HCT116 (cell line): ENCODE results near the gene TLR8. TPM values are rescaled to one million over a fixed set of nuclear protein-coding genes. Genes with fewer than 3 reads are reported as not detected.

ENCODE experiments used
- ATAC-seq: fragments of 200-7000 bp; cut with Tn5 transposase; 2 replicates; pipeline ENCODE4 v1.9.1; 2020; ENCODE audit warnings: mild to moderate bottlenecking, moderate library complexity
- BruUV-seq: library from RNA; stranded (reverse); fragments of 400-500 nt; replicated peaks from 2 replicates; lab custom pipeline; 2021; lab: Mats Ljungman, UMichigan
- CTCF ChIA-PET: fragments of 300-600 bp; sonication (Branson Sonifier 250); formaldehyde crosslinking; loops from one replicate; lab custom pipeline; 2021; ENCODE audit warnings: antibody characterized with exemption; lab: Charles Lee
- POLR2A ChIA-PET: fragments of 300-600, 350-600 bp; sonication (Branson Sonifier 250); formaldehyde crosslinking; loops from one replicate; lab custom pipeline; 2021; ENCODE audit warnings: antibody characterized with exemption; lab: Charles Lee
- RAD21 ChIA-PET, 2 experiments: fragments of 300-600 bp; sonication (Branson Sonifier 250); formaldehyde crosslinking; loops; one replicate each; lab custom pipeline; 2023; ENCODE audit warnings: low total read pairs in 2 of 2; ENCODE audit not compliant: uncharacterized antibody in 2 of 2, unreplicated experiment in 2 of 2, low non-redundant PET in 1 of 2; lab: Charles Lee
- DNase-seq: peaks from one replicate; pipeline ENCODE4 v3.0.0-alpha.2; 2010; ENCODE audit warnings: low read depth, low spot score
- H2AFZ ChIP-seq: fragments of 200-600 bp; shearing (Covaris generic), sonication (generic); 2 replicates; pipeline ENCODE4 v1.6.1; 2017; ENCODE audit warnings: low read depth, mixed run types, mixed read lengths, antibody characterized with exemption, low read length; ENCODE audit not compliant: poor library complexity, severe bottlenecking
- H3K27ac ChIP-seq: 2 replicates; pipeline ENCODE4 v1.5.1; 2012; ENCODE audit warnings: low read depth, low read length
- H3K27me3 ChIP-seq: fragments of 200-600 bp; sonication (generic); 2 replicates; pipeline ENCODE4 v1.6.1; 2016; ENCODE audit warnings: mixed run types, low read length, mixed read lengths; ENCODE audit not compliant: insufficient read depth
- H3K36me3 ChIP-seq, 2 experiments: fragments of 200-500 bp in 1 of 2; fragments of 200-600 bp in 1 of 2; sonication (Bioruptor generic) in 1 of 2; sonication (generic) in 1 of 2; 2 replicates each; pipeline versions ENCODE4 v1.5.1 to v1.6.1; 2014 to 2016; ENCODE audit warnings: low read length in 2 of 2, inconsistent platforms in 1 of 2, mixed read lengths in 1 of 2, mixed run types in 1 of 2; ENCODE audit not compliant: insufficient read depth in 2 of 2, control insufficient read depth in 1 of 2
- H3K4me1 ChIP-seq, 2 experiments: fragments of 200-600 bp in 1 of 2; sonication (generic) in 1 of 2; 2 replicates each; pipeline versions ENCODE4 v1.5.1 to v1.6.1; 2012 to 2017; ENCODE audit warnings: low read length in 2 of 2, inconsistent platforms in 1 of 2, mild to moderate bottlenecking in 1 of 2, mixed read lengths in 1 of 2, mixed run types in 1 of 2, moderate library complexity in 1 of 2; ENCODE audit not compliant: insufficient read depth in 2 of 2, control insufficient read depth in 1 of 2
- H3K4me2 ChIP-seq: fragments of 200-600 bp; sonication (generic); 2 replicates; pipeline ENCODE4 v1.6.1; 2017; ENCODE audit warnings: mixed run types, low read length, mixed read lengths
- H3K4me3 ChIP-seq, 2 experiments: fragments of 200-600 bp in 1 of 2; sonication (generic) in 1 of 2; replicated peaks in 1 of 2; 2 replicates each; pipeline ENCODE4 v1.5.1; 2011 to 2016; ENCODE audit warnings: low read length in 2 of 2, control low read depth in 1 of 2, low read depth in 1 of 2, mild to moderate bottlenecking in 1 of 2, mixed read lengths in 1 of 2, mixed run types in 1 of 2
- H3K79me2 ChIP-seq: fragments of 200-600 bp; sonication (generic); 2 replicates; pipeline ENCODE4 v1.6.1; 2017; ENCODE audit warnings: mild to moderate bottlenecking, mixed run types, low read length, moderate library complexity, mixed read lengths; ENCODE audit not compliant: insufficient read depth
- H3K9ac ChIP-seq: fragments of 200-600 bp; sonication (generic); 2 replicates; pipeline ENCODE4 v1.6.1; 2016; ENCODE audit warnings: low read length, mixed read lengths
- H3K9me2 ChIP-seq: fragments of 200-600 bp; sonication (generic), shearing (Covaris generic); 2 replicates; pipeline ENCODE4 v1.6.1; 2017; ENCODE audit warnings: mixed run types, mild to moderate bottlenecking, moderate library complexity; ENCODE audit not compliant: insufficient read depth
- H3K9me3 ChIP-seq, 2 experiments: fragments of 200-500 bp in 1 of 2; fragments of 200-600 bp in 1 of 2; sonication (Bioruptor generic) in 1 of 2; sonication (generic) in 1 of 2; 2 replicates each; pipeline ENCODE4 v1.6.1; 2014 to 2017; ENCODE audit warnings: low read length in 2 of 2, mixed read lengths in 2 of 2, inconsistent platforms in 1 of 2, low read depth in 1 of 2, mild to moderate bottlenecking in 1 of 2, mixed run types in 1 of 2, moderate library complexity in 1 of 2; ENCODE audit not compliant: control insufficient read depth in 1 of 2, insufficient read depth in 1 of 2
- H4K20me1 ChIP-seq: fragments of 200-600 bp; sonication (generic), shearing (Covaris generic); 2 replicates; pipeline ENCODE4 v1.6.1; 2017; ENCODE audit warnings: mixed run types, mild to moderate bottlenecking, moderate library complexity; ENCODE audit not compliant: insufficient read depth
- CEBPB ChIP-seq: IDR thresholded peaks from 2 replicates; pipeline ENCODE4 v1.6.1; 2012; ENCODE audit warnings: low read depth
- EGR1 ChIP-seq: IDR thresholded peaks from 2 replicates; pipeline ENCODE4 v1.6.1; 2012; ENCODE audit warnings: low read depth
- EZH2 ChIP-seq: fragments of 200-600 bp; sonication (generic); IDR thresholded peaks from 2 replicates; pipeline ENCODE4 v1.6.1; 2017; ENCODE audit warnings: antibody characterized with exemption, mixed run types
- FOSL1 ChIP-seq: IDR thresholded peaks from 2 replicates; pipeline ENCODE4 v1.6.1; 2012; ENCODE audit warnings: low read depth
- POLR2A ChIP-seq: IDR thresholded peaks from 2 replicates; pipeline ENCODE4 v1.7.0; 2011; ENCODE audit warnings: borderline replicate concordance; ENCODE audit not compliant: insufficient read depth, insufficient read length; ENCODE audit errors: extremely low read depth
- SP1 ChIP-seq: IDR thresholded peaks from 2 replicates; pipeline ENCODE4 v1.6.1; 2012; ENCODE audit warnings: low read depth
- SRF ChIP-seq: IDR thresholded peaks from 2 replicates; pipeline ENCODE4 v1.6.1; 2012; ENCODE audit warnings: low read depth
- TCF7L2 ChIP-seq: IDR thresholded peaks from 2 replicates; pipeline ENCODE4 v1.7.0; 2011; ENCODE audit warnings: borderline replicate concordance, inconsistent platforms; ENCODE audit not compliant: insufficient read depth, insufficient read length; ENCODE audit errors: extremely low read depth
- ZFX ChIP-seq: fragments of 450-650 bp; IDR thresholded peaks from 2 replicates; pipeline ENCODE4 v1.6.1; 2017
- intact Hi-C: fragments of 100-400 bp; cut with micrococcal nuclease; formaldehyde crosslinking; loops from 2 replicates; pipeline ENCODE4 v1.10.0; 2022
- total RNA-seq: library from RNA; stranded (reverse); gene quantifications from one replicate; pipeline ENCODE4 v1.2.1, GENCODE V29; 2021; ENCODE audit not compliant: unreplicated experiment
- TF ChIP-seq, protein P1 (sequence below): IDR thresholded peaks from 2 replicates; pipeline ENCODE4 v1.6.1; 2011; ENCODE audit warnings: mild to moderate bottlenecking, low read length, moderate library complexity; ENCODE audit not compliant: insufficient replicate concordance; ENCODE audit errors: extremely low read depth
- TF ChIP-seq, protein P2 (sequence below): IDR thresholded peaks from 2 replicates; pipeline ENCODE4 v1.6.1; 2012
- TF ChIP-seq, protein P3 (sequence below): IDR thresholded peaks from 2 replicates; pipeline ENCODE4 v1.6.1; 2012; ENCODE audit warnings: low read depth
- TF ChIP-seq, protein P4 (sequence below): IDR thresholded peaks from 2 replicates; pipeline ENCODE4 v1.6.1; 2012
- TF ChIP-seq, protein P5 (sequence below), 3 experiments: fragments of 200-600 bp in 1 of 3; sonication (generic) in 1 of 3; IDR thresholded peaks in 2 of 3; conservative IDR thresholded peaks in 1 of 3; 2 replicates each; pipeline ENCODE4 v1.5.1; 2012 to 2017; ENCODE audit warnings: low read depth in 2 of 3, low read length in 2 of 3, antibody characterized with exemption in 1 of 3, borderline replicate concordance in 1 of 3, control low read depth in 1 of 3, mild to moderate bottlenecking in 1 of 3, mixed read lengths in 1 of 3, mixed run types in 1 of 3, moderate library complexity in 1 of 3; ENCODE audit not compliant: insufficient read depth in 1 of 3

Gene TLR8
- total RNA-seq, 1 experiment from 2014 or later, result not detected

DNA sequence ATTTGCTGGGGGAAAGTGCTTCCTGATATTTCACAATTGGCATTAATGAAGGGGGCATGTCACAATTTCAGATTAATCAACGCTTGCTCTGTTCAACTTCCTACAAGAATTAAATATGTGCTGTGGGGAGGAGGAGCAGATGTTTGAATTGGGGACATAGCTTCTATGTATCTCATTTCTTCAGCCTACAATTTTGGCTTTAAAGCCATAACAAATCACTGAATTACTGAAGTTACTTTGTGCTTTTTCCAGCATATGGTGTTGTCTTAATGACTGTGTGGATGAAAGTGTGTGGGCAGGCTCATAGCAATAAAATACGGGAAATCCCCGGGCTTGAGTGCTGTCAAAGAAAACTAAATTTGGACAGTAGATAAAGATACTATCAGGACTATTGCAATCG is 38.7 kb upstream of the TLR8 start:
- H3K4me1 ChIP-seq, result no peaks in the 10 kb centered on the region
- intact Hi-C loops, result no loop called here
- TF ChIP-seq, protein P1, sequence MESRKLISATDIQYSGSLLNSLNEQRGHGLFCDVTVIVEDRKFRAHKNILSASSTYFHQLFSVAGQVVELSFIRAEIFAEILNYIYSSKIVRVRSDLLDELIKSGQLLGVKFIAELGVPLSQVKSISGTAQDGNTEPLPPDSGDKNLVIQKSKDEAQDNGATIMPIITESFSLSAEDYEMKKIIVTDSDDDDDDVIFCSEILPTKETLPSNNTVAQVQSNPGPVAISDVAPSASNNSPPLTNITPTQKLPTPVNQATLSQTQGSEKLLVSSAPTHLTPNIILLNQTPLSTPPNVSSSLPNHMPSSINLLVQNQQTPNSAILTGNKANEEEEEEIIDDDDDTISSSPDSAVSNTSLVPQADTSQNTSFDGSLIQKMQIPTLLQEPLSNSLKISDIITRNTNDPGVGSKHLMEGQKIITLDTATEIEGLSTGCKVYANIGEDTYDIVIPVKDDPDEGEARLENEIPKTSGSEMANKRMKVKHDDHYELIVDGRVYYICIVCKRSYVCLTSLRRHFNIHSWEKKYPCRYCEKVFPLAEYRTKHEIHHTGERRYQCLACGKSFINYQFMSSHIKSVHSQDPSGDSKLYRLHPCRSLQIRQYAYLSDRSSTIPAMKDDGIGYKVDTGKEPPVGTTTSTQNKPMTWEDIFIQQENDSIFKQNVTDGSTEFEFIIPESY, result no peak
- no peak overlapping the region for H3K4me2 ChIP-seq
- BruUV-seq, result no TSS peak
- ATAC-seq (no peak), DNase-seq (no peak)
- H3K36me3 ChIP-seq, result no peaks in the 10 kb centered on the region
- H3K9me2 ChIP-seq, result no peaks in the 10 kb centered on the region
- H3K27ac ChIP-seq, result no peak overlapping the region
- H2AFZ ChIP-seq, result no peak overlapping the region
- no peak overlapping the region for H3K4me3 ChIP-seq
- H3K9me3 ChIP-seq, result no peaks in the 10 kb centered on the region
- ChIA-PET RAD21 (no interaction called here), POLR2A (no interaction called here), CTCF (no interaction called here)
- H3K27me3 ChIP-seq, result no peaks in the 10 kb centered on the region
- no peaks in the 10 kb centered on the region for H4K20me1 ChIP-seq
- H3K79me2 ChIP-seq, result no peaks in the 10 kb centered on the region
- H3K9ac ChIP-seq, result no peak overlapping the region

DNA sequence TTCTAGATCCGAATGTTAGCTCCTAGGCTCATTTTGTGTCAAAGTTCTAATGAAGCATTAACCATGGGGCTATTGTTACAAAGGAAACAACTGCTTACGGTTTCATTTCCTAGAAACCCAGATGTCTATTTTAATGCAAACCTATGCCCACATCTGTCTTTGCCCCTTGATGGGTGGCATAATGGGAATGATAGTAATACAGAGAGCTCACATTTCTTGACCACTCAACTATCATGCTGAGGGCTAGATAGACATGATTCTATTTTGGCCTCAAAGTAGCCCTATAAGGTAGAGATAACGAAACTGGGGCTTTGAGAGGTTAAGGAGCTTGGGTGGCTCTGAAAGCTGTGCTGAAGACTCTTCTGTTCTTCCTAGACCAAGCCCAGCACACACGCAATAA is 37.7 kb upstream of the TLR8 start:
- DNase-seq (no peak), ATAC-seq (no peak)
- Histone ChIP-seq H3K4me1 (no peaks in the 10 kb centered on the region), H3K4me2 (no peak overlapping the region), H3K36me3 (no peaks in the 10 kb centered on the region), H3K4me3 (no peak overlapping the region), H2AFZ (no peak overlapping the region), H3K9me2 (no peaks in the 10 kb centered on the region), H3K79me2 (no peaks in the 10 kb centered on the region), H4K20me1 (no peaks in the 10 kb centered on the region), H3K9me3 (no peaks in the 10 kb centered on the region), H3K9ac (no peak overlapping the region), H3K27me3 (no peaks in the 10 kb centered on the region), H3K27ac (no peak overlapping the region)
- intact Hi-C loops, result no loop called here
- ChIA-PET POLR2A (no interaction called here), RAD21 (no interaction called here), CTCF (no interaction called here)
- BruUV-seq, result no TSS peak
- TF ChIP-seq, protein P2, sequence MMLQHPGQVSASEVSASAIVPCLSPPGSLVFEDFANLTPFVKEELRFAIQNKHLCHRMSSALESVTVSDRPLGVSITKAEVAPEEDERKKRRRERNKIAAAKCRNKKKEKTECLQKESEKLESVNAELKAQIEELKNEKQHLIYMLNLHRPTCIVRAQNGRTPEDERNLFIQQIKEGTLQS, result no peak
- TF ChIP-seq SP1, result no peak
- TF ChIP-seq EZH2, result no peak
- no peak for TF ChIP-seq SRF
- TF ChIP-seq TCF7L2, result no peak
- TF ChIP-seq CEBPB, result no peak
- TF ChIP-seq POLR2A, result no peak
- TF ChIP-seq, protein P3, sequence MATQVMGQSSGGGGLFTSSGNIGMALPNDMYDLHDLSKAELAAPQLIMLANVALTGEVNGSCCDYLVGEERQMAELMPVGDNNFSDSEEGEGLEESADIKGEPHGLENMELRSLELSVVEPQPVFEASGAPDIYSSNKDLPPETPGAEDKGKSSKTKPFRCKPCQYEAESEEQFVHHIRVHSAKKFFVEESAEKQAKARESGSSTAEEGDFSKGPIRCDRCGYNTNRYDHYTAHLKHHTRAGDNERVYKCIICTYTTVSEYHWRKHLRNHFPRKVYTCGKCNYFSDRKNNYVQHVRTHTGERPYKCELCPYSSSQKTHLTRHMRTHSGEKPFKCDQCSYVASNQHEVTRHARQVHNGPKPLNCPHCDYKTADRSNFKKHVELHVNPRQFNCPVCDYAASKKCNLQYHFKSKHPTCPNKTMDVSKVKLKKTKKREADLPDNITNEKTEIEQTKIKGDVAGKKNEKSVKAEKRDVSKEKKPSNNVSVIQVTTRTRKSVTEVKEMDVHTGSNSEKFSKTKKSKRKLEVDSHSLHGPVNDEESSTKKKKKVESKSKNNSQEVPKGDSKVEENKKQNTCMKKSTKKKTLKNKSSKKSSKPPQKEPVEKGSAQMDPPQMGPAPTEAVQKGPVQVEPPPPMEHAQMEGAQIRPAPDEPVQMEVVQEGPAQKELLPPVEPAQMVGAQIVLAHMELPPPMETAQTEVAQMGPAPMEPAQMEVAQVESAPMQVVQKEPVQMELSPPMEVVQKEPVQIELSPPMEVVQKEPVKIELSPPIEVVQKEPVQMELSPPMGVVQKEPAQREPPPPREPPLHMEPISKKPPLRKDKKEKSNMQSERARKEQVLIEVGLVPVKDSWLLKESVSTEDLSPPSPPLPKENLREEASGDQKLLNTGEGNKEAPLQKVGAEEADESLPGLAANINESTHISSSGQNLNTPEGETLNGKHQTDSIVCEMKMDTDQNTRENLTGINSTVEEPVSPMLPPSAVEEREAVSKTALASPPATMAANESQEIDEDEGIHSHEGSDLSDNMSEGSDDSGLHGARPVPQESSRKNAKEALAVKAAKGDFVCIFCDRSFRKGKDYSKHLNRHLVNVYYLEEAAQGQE, result no peak
- TF ChIP-seq EGR1, result no peak
- TF ChIP-seq FOSL1, result no peak
- TF ChIP-seq, protein P4, sequence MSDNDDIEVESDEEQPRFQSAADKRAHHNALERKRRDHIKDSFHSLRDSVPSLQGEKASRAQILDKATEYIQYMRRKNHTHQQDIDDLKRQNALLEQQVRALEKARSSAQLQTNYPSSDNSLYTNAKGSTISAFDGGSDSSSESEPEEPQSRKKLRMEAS, result no peak
- TF ChIP-seq, protein P5, sequence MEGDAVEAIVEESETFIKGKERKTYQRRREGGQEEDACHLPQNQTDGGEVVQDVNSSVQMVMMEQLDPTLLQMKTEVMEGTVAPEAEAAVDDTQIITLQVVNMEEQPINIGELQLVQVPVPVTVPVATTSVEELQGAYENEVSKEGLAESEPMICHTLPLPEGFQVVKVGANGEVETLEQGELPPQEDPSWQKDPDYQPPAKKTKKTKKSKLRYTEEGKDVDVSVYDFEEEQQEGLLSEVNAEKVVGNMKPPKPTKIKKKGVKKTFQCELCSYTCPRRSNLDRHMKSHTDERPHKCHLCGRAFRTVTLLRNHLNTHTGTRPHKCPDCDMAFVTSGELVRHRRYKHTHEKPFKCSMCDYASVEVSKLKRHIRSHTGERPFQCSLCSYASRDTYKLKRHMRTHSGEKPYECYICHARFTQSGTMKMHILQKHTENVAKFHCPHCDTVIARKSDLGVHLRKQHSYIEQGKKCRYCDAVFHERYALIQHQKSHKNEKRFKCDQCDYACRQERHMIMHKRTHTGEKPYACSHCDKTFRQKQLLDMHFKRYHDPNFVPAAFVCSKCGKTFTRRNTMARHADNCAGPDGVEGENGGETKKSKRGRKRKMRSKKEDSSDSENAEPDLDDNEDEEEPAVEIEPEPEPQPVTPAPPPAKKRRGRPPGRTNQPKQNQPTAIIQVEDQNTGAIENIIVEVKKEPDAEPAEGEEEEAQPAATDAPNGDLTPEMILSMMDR (IDR thresholded peaks at IDR 0.05 in 2 of 3, conservative IDR thresholded peaks at IDR 0.05 in 1 of 3; ENCODE audit: borderline replicate concordance in 1 of 3, insufficient read depth in 1 of 3, low read depth in 2 of 3, low read length in 2 of 3), result no peak
- no peak for TF ChIP-seq ZFX
